Measurements from ENCODE around the gene NEDD9.

GRCh38 chr6:11168091-11168635 is 64.3 kb downstream of the NEDD9 start:
- TF ChIP-seq CTCF (IDR thresholded peaks at IDR 0.05; ENCODE audit: low read depth, low read length) (no peak), EZH2phosphoT487 (IDR thresholded peaks at IDR 0.05; ENCODE audit: low read depth) (no peak)
